Thyroid gland (tissue), 4 donors: ENCODE data around the gene MFAP4. TPM values are rescaled to one million over a fixed set of nuclear protein-coding genes. Genes with fewer than 3 reads are reported as not detected.

ENCODE experiments used
- DNase-seq, 2 donors: peaks; one replicate each; pipeline ENCODE4 v3.0.0-alpha.2; 2019
- H3K27ac ChIP-seq, 3 donors: fragments of 200-600 bp; sonication (generic); 1 replicate in 2 of 3; 2 replicates in 1 of 3; pipeline ENCODE4 v1.5.1; 2016 to 2019; ENCODE audit warnings: mild to moderate bottlenecking in 1 of 3, moderate library complexity in 1 of 3
- H3K27me3 ChIP-seq: fragments of 200-600 bp; sonication (generic); one replicate; pipeline ENCODE4 v1.5.1; 2019
- H3K36me3 ChIP-seq, 2 donors: fragments of 200-600 bp; sonication (generic); one replicate each; pipeline ENCODE4 v1.5.1; 2016 to 2019
- H3K4me1 ChIP-seq, 2 donors: fragments of 200-600 bp; sonication (generic); one replicate each; pipeline ENCODE4 v1.5.1; 2017 to 2019
- H3K4me3 ChIP-seq, 3 donors: fragments of 200-600 bp; sonication (generic); replicated peaks in 1 of 3; 1 replicate in 2 of 3; 2 replicates in 1 of 3; pipeline ENCODE4 v1.5.1; 2016; ENCODE audit warnings: mild to moderate bottlenecking in 1 of 3
- H3K9me3 ChIP-seq: fragments of 200-600 bp; sonication (generic); one replicate; pipeline ENCODE4 v1.5.1; 2017
- CTCF ChIP-seq, 6 experiments: fragments of 200-600 bp in 3 of 6; fragments of 450-650 bp in 3 of 6; sonication (generic) in 3 of 6; IDR thresholded peaks; one replicate each; pipeline ENCODE4 v1.5.1; 2016 to 2019; ENCODE audit warnings: antibody characterized with exemption in 6 of 6, mild to moderate bottlenecking in 2 of 6, inconsistent platforms in 1 of 6, moderate library complexity in 1 of 6
- POLR2A ChIP-seq, 2 donors: fragments of 450-650 bp; IDR thresholded peaks; one replicate each; pipeline ENCODE4 v1.6.1; 2017; ENCODE audit warnings: antibody characterized with exemption in 2 of 2, mild to moderate bottlenecking in 2 of 2, moderate library complexity in 1 of 2
- WGBS, 2 donors: methylation state at CpG; one replicate each; pipeline ENCODE4 v1.1.5; 2017; 5-methylcytosine and 5-hydroxymethylcytosine counted together
- intact Hi-C: fragments of 100-400 bp; cut with DNase I; formaldehyde crosslinking; loops from one replicate; pipeline ENCODE4 v1.15.1; 2023
- total RNA-seq, 4 donors: library from RNA; depleted of rRNA; stranded (reverse); fragments of >200 nt; gene quantifications; one replicate each; pipeline ENCODE4 v1.2.3, GENCODE V29; 2016

MFAP4 gene
- total RNA-seq, 4 donors from 2014 or later: 12.6 to 105 (median 53.5) TPM

GRCh38 chr17:19380481-19381301, 6.3 kb downstream of the MFAP4 start:
- intact Hi-C loops: no loop called here
- no peak for TF ChIP-seq POLR2A (IDR thresholded peaks at IDR 0.05)
- no peak for TF ChIP-seq CTCF (IDR thresholded peaks at IDR 0.05)
- Histone ChIP-seq H3K27ac (no peak overlapping the region), H3K4me3 (no peak overlapping the region), H3K36me3 (peaks cover 24 to 40% of the 10 kb centered on the region in 2 donors), H3K27me3 (no peaks in the 10 kb centered on the region), H3K4me1 (peaks cover 6 to 26% of the 10 kb centered on the region in 2 donors), H3K9me3 (no peaks in the 10 kb centered on the region)
- DNase-seq: no peak
- WGBS, 2 donors: 93% methylated on average over 29 of the region's 29 CpGs

GRCh38 chr17:19379361-19380065, 7.5 kb downstream of the MFAP4 start:
- DNase-seq: no peak
- 82 to 85% methylated on average over 13 of the region's 13 CpGs for WGBS, 2 donors
- TF ChIP-seq CTCF (IDR thresholded peaks at IDR 0.05) (no peak), POLR2A (IDR thresholded peaks at IDR 0.05) (no peak)
- Histone ChIP-seq H3K4me3 (peak overlapping the region in 1 of 3 donors; percentile 80), H3K27ac (peak overlapping the region in 1 of 3 donors; percentile 76), H3K4me1 (peaks cover 6 to 17% of the 10 kb centered on the region in 2 donors), H3K36me3 (peaks cover 24 to 40% of the 10 kb centered on the region in 2 donors), H3K9me3 (no peaks in the 10 kb centered on the region), H3K27me3 (no peaks in the 10 kb centered on the region)
- intact Hi-C loops: no loop called here

- no peak for TF ChIP-seq CTCF (IDR thresholded peaks at IDR 0.05)
- TF ChIP-seq POLR2A (IDR thresholded peaks at IDR 0.05): peak in 1 of 2 donors; percentile 23
- intact Hi-C loops: no loop called here
- DNase-seq: no peak
- Histone ChIP-seq H3K4me3 (peak within 1 kb of the TSS; percentile 75 to 80 (median 75)), H3K4me1 (peaks cover 6 to 9% of the 10 kb centered on the region in 2 donors), H3K27me3 (no peaks in the 10 kb centered on the region), H3K9me3 (no peaks in the 10 kb centered on the region), H3K36me3 (peaks cover 24 to 37% of the 10 kb centered on the region in 2 donors), H3K27ac (peak within 1 kb of the TSS; percentile 81 to 86 (median 81))
- 7 to 8% methylated on average over 15 to 23 of the region's 69 CpGs for WGBS, 2 donors
These were observed 8.3 kb downstream of the MFAP4 start, which contains the start of gene MAPK7 for GRCh38 chr17:19378416-19379360. Gene MAPK7 (plus strand): TSS chr17:19378498. CDS start chr17:19378901, 403 bp downstream.

GRCh38 chr17:19377602-19378415, 9.2 kb downstream of the MFAP4 start:
- TF ChIP-seq CTCF (IDR thresholded peaks at IDR 0.05) (no peak), POLR2A (IDR thresholded peaks at IDR 0.05) (peak in 1 of 2 donors; percentile 78)
- no peaks in the 10 kb centered on the region for H3K9me3 ChIP-seq
- peaks cover 24 to 30% of the 10 kb centered on the region in 2 donors for H3K36me3 ChIP-seq
- H3K4me1 ChIP-seq: peaks cover 6 to 8% of the 10 kb centered on the region in 2 donors
- H3K4me3 ChIP-seq: peak overlapping the region; percentile 27 to 80 (median 75)
- intact Hi-C loops: no loop called here
- peak; percentile 99 for DNase-seq
- H3K27ac ChIP-seq: peak overlapping the region; percentile 81 to 86 (median 81)
- WGBS, 2 donors: 0 to 1% methylated on average over 23 to 32 of the region's 67 CpGs
- no peaks in the 10 kb centered on the region for H3K27me3 ChIP-seq
